A673 (cell line): Measurements from ENCODE around the gene DLG5.

ENCODE experiments used
- EZH2 ChIP-seq: fragments of 200-600 bp; sonication (generic); IDR thresholded peaks from 2 replicates; pipeline ENCODE4 v1.6.1; 2017; ENCODE audit warnings: borderline replicate concordance, low read depth, mild to moderate bottlenecking, mixed read lengths, antibody characterized with exemption, low read length; ENCODE audit not compliant: poor library complexity, severe bottlenecking
- TF ChIP-seq, protein P1 (sequence below): fragments of 300-800, 200-600 bp; sonication (generic); conservative IDR thresholded peaks from 2 replicates; pipeline ENCODE4 v1.5.1; 2017; ENCODE audit warnings: low read depth, mild to moderate bottlenecking, antibody characterized with exemption, low read length, moderate library complexity, mixed read lengths

DNA sequence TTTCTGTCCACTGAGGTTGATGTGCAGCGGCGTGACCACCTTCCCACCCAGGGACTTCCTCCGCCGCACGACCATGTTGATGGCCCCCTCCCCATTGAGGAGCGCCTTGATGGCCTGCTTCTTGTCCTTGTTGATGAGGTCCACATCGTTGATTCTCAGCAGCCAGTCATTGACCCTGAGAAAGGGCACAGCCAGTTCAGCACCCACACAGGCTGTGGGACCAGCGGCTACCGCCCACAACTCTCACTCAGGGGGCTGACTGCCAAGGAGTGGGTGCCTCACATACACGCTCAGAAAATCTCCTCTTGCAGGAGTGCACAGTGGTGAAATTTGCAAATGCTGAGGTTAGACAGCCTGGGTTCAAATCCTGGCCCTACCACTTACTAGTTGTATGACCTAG lies 97.2 kb downstream of the DLG5 start:
- TF ChIP-seq, protein P1, sequence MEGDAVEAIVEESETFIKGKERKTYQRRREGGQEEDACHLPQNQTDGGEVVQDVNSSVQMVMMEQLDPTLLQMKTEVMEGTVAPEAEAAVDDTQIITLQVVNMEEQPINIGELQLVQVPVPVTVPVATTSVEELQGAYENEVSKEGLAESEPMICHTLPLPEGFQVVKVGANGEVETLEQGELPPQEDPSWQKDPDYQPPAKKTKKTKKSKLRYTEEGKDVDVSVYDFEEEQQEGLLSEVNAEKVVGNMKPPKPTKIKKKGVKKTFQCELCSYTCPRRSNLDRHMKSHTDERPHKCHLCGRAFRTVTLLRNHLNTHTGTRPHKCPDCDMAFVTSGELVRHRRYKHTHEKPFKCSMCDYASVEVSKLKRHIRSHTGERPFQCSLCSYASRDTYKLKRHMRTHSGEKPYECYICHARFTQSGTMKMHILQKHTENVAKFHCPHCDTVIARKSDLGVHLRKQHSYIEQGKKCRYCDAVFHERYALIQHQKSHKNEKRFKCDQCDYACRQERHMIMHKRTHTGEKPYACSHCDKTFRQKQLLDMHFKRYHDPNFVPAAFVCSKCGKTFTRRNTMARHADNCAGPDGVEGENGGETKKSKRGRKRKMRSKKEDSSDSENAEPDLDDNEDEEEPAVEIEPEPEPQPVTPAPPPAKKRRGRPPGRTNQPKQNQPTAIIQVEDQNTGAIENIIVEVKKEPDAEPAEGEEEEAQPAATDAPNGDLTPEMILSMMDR: no peak
- TF ChIP-seq EZH2: no peak
